Mesendoderm (in vitro differentiated cells): ENCODE measurements around the gene FMO5.
"Not testable (repeated sequence)": the region's sequence is repeated elsewhere in the genome, so short reads cannot be mapped to it uniquely, and the experiment has no call there.

Experiments
- DNase-seq: peaks from one replicate; pipeline ENCODE4 v3.0.0; 2013
- H2AK5ac ChIP-seq: 2 replicates; pipeline ENCODE4 v1.6.1; 2013; ENCODE audit warnings: low read length, inconsistent platforms
- H2BK120ac ChIP-seq: 2 replicates; pipeline ENCODE4 v1.6.1; 2013; ENCODE audit warnings: low read depth, mild to moderate bottlenecking, low read length, moderate library complexity, mixed read lengths
- H2BK15ac ChIP-seq: replicated peaks from 2 replicates; pipeline ENCODE4 v1.6.1; 2013; ENCODE audit warnings: low read depth, mild to moderate bottlenecking, moderate library complexity
- H2BK5ac ChIP-seq: 2 replicates; pipeline ENCODE4 v1.6.1; 2013; ENCODE audit warnings: low read length, inconsistent platforms
- H3K18ac ChIP-seq: 2 replicates; pipeline ENCODE4 v1.6.1; 2013; ENCODE audit warnings: mild to moderate bottlenecking, low read length, mixed read lengths
- H3K23ac ChIP-seq: one replicate; pipeline ENCODE4 v1.6.1; 2013; ENCODE audit warnings: low read length
- H3K27ac ChIP-seq: 2 replicates; pipeline ENCODE4 v1.5.1; 2013; ENCODE audit warnings: low read depth, mild to moderate bottlenecking, inconsistent platforms, low read length, moderate library complexity
- H3K27me3 ChIP-seq: 2 replicates; pipeline ENCODE4 v1.6.1; 2013; ENCODE audit warnings: low read length, control low read depth, mild to moderate bottlenecking, inconsistent platforms; ENCODE audit not compliant: insufficient read depth, poor library complexity
- H3K36me3 ChIP-seq: 2 replicates; pipeline ENCODE4 v1.6.1; 2013; ENCODE audit warnings: low read length, inconsistent platforms; ENCODE audit not compliant: control insufficient read depth, insufficient read depth
- H3K4ac ChIP-seq: one replicate; pipeline ENCODE4 v1.6.1; 2013; ENCODE audit warnings: low read depth, mild to moderate bottlenecking, low read length, moderate library complexity
- H3K4me1 ChIP-seq: 2 replicates; pipeline ENCODE4 v1.6.1; 2013; ENCODE audit warnings: low read depth, low read length, inconsistent platforms; ENCODE audit not compliant: control insufficient read depth
- H3K4me2 ChIP-seq: 2 replicates; pipeline ENCODE4 v1.6.1; 2013; ENCODE audit warnings: low read length
- H3K4me3 ChIP-seq: 2 replicates; pipeline ENCODE4 v1.5.1; 2013; ENCODE audit warnings: mild to moderate bottlenecking, low read length
- H3K56ac ChIP-seq: one replicate; pipeline ENCODE4 v1.6.1; 2013; ENCODE audit warnings: low read length
- H3K79me1 ChIP-seq: 2 replicates; pipeline ENCODE4 v1.6.1; 2013; ENCODE audit warnings: low read length, inconsistent platforms
- H3K79me2 ChIP-seq: 2 replicates; pipeline ENCODE4 v1.6.1; 2013; ENCODE audit warnings: mild to moderate bottlenecking, low read length; ENCODE audit not compliant: control insufficient read depth, insufficient read depth
- H3K9ac ChIP-seq: 2 replicates; pipeline ENCODE4 v1.6.1; 2013; ENCODE audit warnings: low read length, inconsistent platforms
- H4K5ac ChIP-seq: one replicate; pipeline ENCODE4 v1.6.1; 2013; ENCODE audit warnings: low read length
- H4K8ac ChIP-seq: one replicate; pipeline ENCODE4 v1.6.1; 2013; ENCODE audit warnings: low read depth, mild to moderate bottlenecking, control low read depth, low read length, moderate library complexity
- WGBS: extraction: QIAGEN DNeasy Blood & Tissue Kit; methylation state at CpG from one replicate; pipeline ENCODE4 v1.1.7; 2013; ENCODE audit warnings: low lambda C conversion rate, missing lambda C conversion rate; ENCODE audit not compliant: insufficient coverage; ENCODE audit errors: extremely low coverage; 5-methylcytosine and 5-hydroxymethylcytosine counted together

Gene FMO5

GRCh38 chr1:147243228-147243685, 18.1 kb upstream of the FMO5 start:
- Histone ChIP-seq H3K56ac (peak overlapping the region; percentile 96), H3K27ac (no peak overlapping the region), H2BK15ac (no peak overlapping the region), H3K79me2 (peaks cover 34% of the 10 kb centered on the region), H3K4me2 (peak overlapping the region; percentile 45), H3K18ac (no peak overlapping the region), H3K23ac (no peak overlapping the region), H4K8ac (no peak overlapping the region), H3K4me1 (peaks cover 5% of the 10 kb centered on the region), H3K4ac (no peak overlapping the region), H3K36me3 (no peaks in the 10 kb centered on the region), H2BK5ac (no peak overlapping the region), H2AK5ac (no peak overlapping the region), H3K79me1 (peaks cover 6% of the 10 kb centered on the region), H3K9ac (peak overlapping the region; percentile 80), H3K27me3 (no peaks in the 10 kb centered on the region), H2BK120ac (no peak overlapping the region), H3K4me3 (peak overlapping the region; percentile 71), H4K5ac (no peak overlapping the region)
- DNase-seq: peak; percentile 61
- no CpG with 5 or more reads among the region's 30 CpGs for WGBS

GRCh38 chr1:147242449-147243227, 17.5 kb upstream of the FMO5 start, which contains the start of gene CHD1L:
Gene CHD1L, plus strand, starts transcription at chr1:147242684. Its CDS starts 20 bp downstream, at chr1:147242704.
- Histone ChIP-seq H3K79me2 (peaks cover 30% of the 10 kb centered on the region), H4K8ac (peak within 1 kb of the TSS; percentile 77), H3K9ac (peak within 1 kb of the TSS; percentile 80), H3K27me3 (no peaks in the 10 kb centered on the region), H3K27ac (peak within 1 kb of the TSS; percentile 88), H3K18ac (peak within 1 kb of the TSS; percentile 89), H3K4me1 (peaks cover 3% of the 10 kb centered on the region), H2BK120ac (peak within 1 kb of the TSS; percentile 11), H3K56ac (peak within 1 kb of the TSS; percentile 96), H2AK5ac (no peak within 1 kb of the TSS), H3K23ac (no peak within 1 kb of the TSS), H2BK5ac (peak within 1 kb of the TSS; percentile 40), H3K4me2 (peak within 1 kb of the TSS; percentile 45), H3K36me3 (no peaks in the 10 kb centered on the region), H3K4me3 (peak within 1 kb of the TSS; percentile 71), H2BK15ac (no peak within 1 kb of the TSS), H3K79me1 (peaks cover 4% of the 10 kb centered on the region), H4K5ac (no peak within 1 kb of the TSS), H3K4ac (peak within 1 kb of the TSS; percentile 77)
- no CpG with 5 or more reads among the region's 82 CpGs for WGBS
- peak; percentile 96 for DNase-seq

GRCh38 chr1:147241934-147242448, 16.9 kb upstream of the FMO5 start:
- H3K79me2 ChIP-seq: peaks cover 24% of the 10 kb centered on the region
- peak overlapping the region; percentile 75 for H3K56ac ChIP-seq
- no peak overlapping the region for H3K18ac ChIP-seq
- no peak overlapping the region for H4K5ac ChIP-seq
- no peak overlapping the region for H2BK5ac ChIP-seq
- no peak overlapping the region for H2BK120ac ChIP-seq
- H3K23ac ChIP-seq: no peak overlapping the region
- H3K27ac ChIP-seq: no peak overlapping the region
- H3K4me1 ChIP-seq: no peaks in the 10 kb centered on the region
- no peak overlapping the region for H3K4ac ChIP-seq
- H4K8ac ChIP-seq: no peak overlapping the region
- peak overlapping the region; percentile 49 for H3K9ac ChIP-seq
- H2BK15ac ChIP-seq: no peak overlapping the region
- no peak overlapping the region for H3K4me2 ChIP-seq
- no peak for DNase-seq
- peaks cover 2% of the 10 kb centered on the region for H3K79me1 ChIP-seq
- WGBS: no CpG with 5 or more reads among the region's 9 CpGs
- no peaks in the 10 kb centered on the region for H3K36me3 ChIP-seq
- no peaks in the 10 kb centered on the region for H3K27me3 ChIP-seq
- no peak overlapping the region for H3K4me3 ChIP-seq
- no peak overlapping the region for H2AK5ac ChIP-seq

GRCh38 chr1:147240131-147240721, 15.1 kb upstream of the FMO5 start:
- peak; percentile 75 for DNase-seq
- not testable (repeated sequence) for H3K4me2 ChIP-seq, H3K4me1 ChIP-seq, H3K36me3 ChIP-seq, H3K23ac ChIP-seq, H3K9ac ChIP-seq, H3K27me3 ChIP-seq, H2BK15ac ChIP-seq, H2BK120ac ChIP-seq, H4K5ac ChIP-seq, H4K8ac ChIP-seq, H3K4ac ChIP-seq, H3K4me3 ChIP-seq, H3K79me1 ChIP-seq, H2AK5ac ChIP-seq, H3K18ac ChIP-seq, H3K56ac ChIP-seq, H2BK5ac ChIP-seq
- no CpG with 5 or more reads among the region's 5 CpGs for WGBS
- Histone ChIP-seq H3K27ac (peak overlapping the region; percentile 40), H3K79me2 (peaks cover 13% of the 10 kb centered on the region)

- H2AK5ac ChIP-seq: no peak overlapping the region
- H3K4ac ChIP-seq: no peak overlapping the region
- H3K4me3 ChIP-seq: no peak overlapping the region
- no peaks in the 10 kb centered on the region for H3K79me1 ChIP-seq
- no CpG with 5 or more reads among the region's 11 CpGs for WGBS
- no peak overlapping the region for H3K27ac ChIP-seq
- H2BK15ac ChIP-seq: no peak overlapping the region
- no peak overlapping the region for H4K8ac ChIP-seq
- no peak overlapping the region for H4K5ac ChIP-seq
- peaks cover 9% of the 10 kb centered on the region for H3K79me2 ChIP-seq
- H3K4me1 ChIP-seq: no peaks in the 10 kb centered on the region
- H2BK120ac ChIP-seq: no peak overlapping the region
- DNase-seq: no peak
- no peaks in the 10 kb centered on the region for H3K36me3 ChIP-seq
- no peak overlapping the region for H3K4me2 ChIP-seq
- no peak overlapping the region for H2BK5ac ChIP-seq
- H3K9ac ChIP-seq: no peak overlapping the region
- no peak overlapping the region for H3K18ac ChIP-seq
- no peaks in the 10 kb centered on the region for H3K27me3 ChIP-seq
- H3K23ac ChIP-seq: no peak overlapping the region
- no peak overlapping the region for H3K56ac ChIP-seq
Observed at GRCh38 chr1:147238925-147239820, 14.0 kb upstream of the FMO5 start.
